Skin epidermis (tissue), 12 donors: ENCODE results near the gene NECAB2.

Experiments
- H3K27ac ChIP-seq, 21 experiments: fragments of 200-600 bp; sonication (generic) in 11 of 21; one replicate each; pipeline ENCODE4 v1.5.0; 2020; ENCODE audit warnings: mild to moderate bottlenecking in 3 of 21, inconsistent platforms in 2 of 21, moderate library complexity in 2 of 21
- H3K4me3 ChIP-seq, 7 experiments: fragments of 200-600 bp; sonication (generic) in 2 of 7; one replicate each; pipeline ENCODE4 v1.5.0; 2020; ENCODE audit warnings: inconsistent platforms in 2 of 7, mild to moderate bottlenecking in 2 of 7, moderate library complexity in 1 of 7

The NECAB2 gene

GRCh38 chr16:84050316-84050715, 82.3 kb downstream of the NECAB2 start:
- no peak overlapping the region for H3K4me3 ChIP-seq
- no peak overlapping the region for H3K27ac ChIP-seq

GRCh38 chr16:84052071-84052622, 84.1 kb downstream of the NECAB2 start:
- Histone ChIP-seq H3K4me3 (no peak overlapping the region), H3K27ac (no peak overlapping the region)
